OCI-LY3 (cell line): ENCODE measurements around the gene KCNMA1.

Experiments used
- EZH2phosphoT487 ChIP-seq: fragments of 200-600 bp; shearing (Covaris generic); IDR thresholded peaks from 2 replicates; pipeline ENCODE4 v1.6.1; 2018; ENCODE audit warnings: antibody characterized with exemption, mixed run types, low read depth
- TF ChIP-seq, protein P1 (sequence below): fragments of 200-600, 300-600 bp; sonication (generic); IDR thresholded peaks from 2 replicates; pipeline ENCODE4 v1.5.1; 2014; ENCODE audit warnings: antibody characterized with exemption, low read length, low read depth

DNA sequence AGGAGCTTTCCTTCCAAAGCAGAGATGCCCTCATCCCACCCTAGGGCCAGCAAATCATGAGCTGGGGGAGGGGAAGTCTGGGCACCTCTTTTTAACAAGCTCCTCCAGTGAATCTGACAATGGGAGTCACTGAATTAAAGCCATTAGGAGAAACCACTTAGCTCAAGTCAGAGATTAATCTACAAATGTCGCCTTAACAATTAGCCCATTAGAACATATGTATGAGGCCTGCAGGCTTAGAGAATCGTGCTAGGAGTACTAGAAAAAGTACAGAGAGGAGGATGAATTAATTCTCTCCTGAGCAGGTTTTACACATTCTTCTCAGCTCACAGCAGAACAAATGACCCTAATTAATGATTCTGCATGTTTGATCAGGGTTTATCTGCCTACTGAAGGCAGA lies 381.3 kb downstream of the KCNMA1 start:
- TF ChIP-seq, protein P1, sequence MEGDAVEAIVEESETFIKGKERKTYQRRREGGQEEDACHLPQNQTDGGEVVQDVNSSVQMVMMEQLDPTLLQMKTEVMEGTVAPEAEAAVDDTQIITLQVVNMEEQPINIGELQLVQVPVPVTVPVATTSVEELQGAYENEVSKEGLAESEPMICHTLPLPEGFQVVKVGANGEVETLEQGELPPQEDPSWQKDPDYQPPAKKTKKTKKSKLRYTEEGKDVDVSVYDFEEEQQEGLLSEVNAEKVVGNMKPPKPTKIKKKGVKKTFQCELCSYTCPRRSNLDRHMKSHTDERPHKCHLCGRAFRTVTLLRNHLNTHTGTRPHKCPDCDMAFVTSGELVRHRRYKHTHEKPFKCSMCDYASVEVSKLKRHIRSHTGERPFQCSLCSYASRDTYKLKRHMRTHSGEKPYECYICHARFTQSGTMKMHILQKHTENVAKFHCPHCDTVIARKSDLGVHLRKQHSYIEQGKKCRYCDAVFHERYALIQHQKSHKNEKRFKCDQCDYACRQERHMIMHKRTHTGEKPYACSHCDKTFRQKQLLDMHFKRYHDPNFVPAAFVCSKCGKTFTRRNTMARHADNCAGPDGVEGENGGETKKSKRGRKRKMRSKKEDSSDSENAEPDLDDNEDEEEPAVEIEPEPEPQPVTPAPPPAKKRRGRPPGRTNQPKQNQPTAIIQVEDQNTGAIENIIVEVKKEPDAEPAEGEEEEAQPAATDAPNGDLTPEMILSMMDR = no peak
- no peak for TF ChIP-seq EZH2phosphoT487
